ENCODE results near the gene VENTX. TPM values are rescaled to one million over a fixed set of nuclear protein-coding genes. Genes with fewer than 3 reads are reported as not detected.

VENTX gene
- total RNA-seq, 1 experiment from 2014 or later = 28.0 TPM

DNA sequence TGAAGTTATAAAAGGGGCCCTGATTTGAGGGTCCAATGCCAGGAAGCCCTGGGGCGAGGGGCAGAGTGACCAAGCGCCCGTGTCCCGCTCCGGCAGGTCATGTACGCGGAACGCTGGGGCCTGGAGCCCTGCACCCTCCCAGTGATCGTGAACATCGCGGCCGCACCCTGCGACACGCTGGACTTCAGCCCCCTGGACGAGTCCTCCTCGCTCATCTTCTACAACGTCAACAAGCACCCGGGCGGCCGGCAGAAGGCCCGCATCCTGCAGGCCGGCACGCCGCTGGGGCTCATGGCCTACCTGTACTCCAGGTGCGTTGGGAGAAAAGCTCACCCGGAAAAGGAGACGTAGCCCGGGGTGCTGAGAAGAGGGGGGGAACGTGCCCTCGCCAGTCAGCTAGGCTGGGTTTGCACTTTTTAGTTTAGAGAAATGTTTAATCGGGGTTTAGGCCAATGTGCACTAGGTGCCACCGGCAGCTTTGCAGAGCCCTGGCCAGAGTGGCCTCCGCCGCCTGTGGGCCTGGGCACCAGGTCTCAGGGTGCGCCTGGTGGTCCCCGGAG is 30.5 kb upstream of the VENTX start (continued):
- TF ChIP-seq, protein P1, sequence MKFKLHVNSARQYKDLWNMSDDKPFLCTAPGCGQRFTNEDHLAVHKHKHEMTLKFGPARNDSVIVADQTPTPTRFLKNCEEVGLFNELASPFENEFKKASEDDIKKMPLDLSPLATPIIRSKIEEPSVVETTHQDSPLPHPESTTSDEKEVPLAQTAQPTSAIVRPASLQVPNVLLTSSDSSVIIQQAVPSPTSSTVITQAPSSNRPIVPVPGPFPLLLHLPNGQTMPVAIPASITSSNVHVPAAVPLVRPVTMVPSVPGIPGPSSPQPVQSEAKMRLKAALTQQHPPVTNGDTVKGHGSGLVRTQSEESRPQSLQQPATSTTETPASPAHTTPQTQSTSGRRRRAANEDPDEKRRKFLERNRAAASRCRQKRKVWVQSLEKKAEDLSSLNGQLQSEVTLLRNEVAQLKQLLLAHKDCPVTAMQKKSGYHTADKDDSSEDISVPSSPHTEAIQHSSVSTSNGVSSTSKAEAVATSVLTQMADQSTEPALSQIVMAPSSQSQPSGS (CRISPR knock-in tag; IDR thresholded peaks at IDR 0.05; ENCODE audit: borderline replicate concordance, low read depth) = no peak
- no peak for TF ChIP-seq EMX1 (CRISPR knock-in tag; IDR thresholded peaks at IDR 0.05)
- TF ChIP-seq CREM (CRISPR knock-in tag; IDR thresholded peaks at IDR 0.05) = no peak
- TF ChIP-seq MYBL2 (CRISPR knock-in tag; IDR thresholded peaks at IDR 0.05) = no peak
- no peak for TF ChIP-seq ZBTB21 (CRISPR knock-in tag; IDR thresholded peaks at IDR 0.05; ENCODE audit: borderline replicate concordance)
- no peak for TF ChIP-seq TCF7 (CRISPR knock-in tag; IDR thresholded peaks at IDR 0.05; ENCODE audit: low read depth)

DNA sequence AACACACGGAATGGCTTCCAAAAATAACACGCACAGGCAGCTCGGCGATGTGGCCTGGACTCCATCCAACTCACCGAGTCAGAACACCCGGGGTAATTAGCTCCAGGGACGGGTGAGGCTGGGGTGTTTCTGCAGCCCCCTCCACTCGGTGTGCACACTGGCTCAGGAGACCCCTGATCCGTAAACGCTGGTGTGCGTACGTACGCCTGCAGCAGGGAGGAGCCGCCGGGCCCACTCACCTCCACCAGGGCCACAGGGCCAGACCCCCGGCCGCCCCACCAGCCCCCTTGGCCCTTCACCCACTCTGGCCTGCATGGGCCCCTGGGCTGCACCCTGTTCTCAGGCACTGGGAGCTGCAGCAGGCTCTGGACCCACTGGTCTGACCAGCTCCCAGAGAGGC is 30.0 kb upstream of the VENTX start:
- ChIA-PET CTCF (interaction anchor here (2.0 kb wide), 1 partner anchor 11 kb away, joined by 7 read pairs; no protein-coding TSS in a partner anchor), POLR2A (no interaction called here)
- DNase-seq (ENCODE audit: low spot score) = no peak
- H3K27ac Mint-ChIP-seq = no peak overlapping the region
- H3K4me3 Mint-ChIP-seq = no peak overlapping the region
- H3K4me1 Mint-ChIP-seq = no peaks in the 10 kb centered on the region
- TF ChIP-seq, protein P2, sequence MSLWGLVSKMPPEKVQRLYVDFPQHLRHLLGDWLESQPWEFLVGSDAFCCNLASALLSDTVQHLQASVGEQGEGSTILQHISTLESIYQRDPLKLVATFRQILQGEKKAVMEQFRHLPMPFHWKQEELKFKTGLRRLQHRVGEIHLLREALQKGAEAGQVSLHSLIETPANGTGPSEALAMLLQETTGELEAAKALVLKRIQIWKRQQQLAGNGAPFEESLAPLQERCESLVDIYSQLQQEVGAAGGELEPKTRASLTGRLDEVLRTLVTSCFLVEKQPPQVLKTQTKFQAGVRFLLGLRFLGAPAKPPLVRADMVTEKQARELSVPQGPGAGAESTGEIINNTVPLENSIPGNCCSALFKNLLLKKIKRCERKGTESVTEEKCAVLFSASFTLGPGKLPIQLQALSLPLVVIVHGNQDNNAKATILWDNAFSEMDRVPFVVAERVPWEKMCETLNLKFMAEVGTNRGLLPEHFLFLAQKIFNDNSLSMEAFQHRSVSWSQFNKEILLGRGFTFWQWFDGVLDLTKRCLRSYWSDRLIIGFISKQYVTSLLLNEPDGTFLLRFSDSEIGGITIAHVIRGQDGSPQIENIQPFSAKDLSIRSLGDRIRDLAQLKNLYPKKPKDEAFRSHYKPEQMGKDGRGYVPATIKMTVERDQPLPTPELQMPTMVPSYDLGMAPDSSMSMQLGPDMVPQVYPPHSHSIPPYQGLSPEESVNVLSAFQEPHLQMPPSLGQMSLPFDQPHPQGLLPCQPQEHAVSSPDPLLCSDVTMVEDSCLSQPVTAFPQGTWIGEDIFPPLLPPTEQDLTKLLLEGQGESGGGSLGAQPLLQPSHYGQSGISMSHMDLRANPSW (CRISPR knock-in tag; conservative IDR thresholded peaks at IDR 0.05; ENCODE audit: low read depth) = no peak
- TF ChIP-seq, protein P3, sequence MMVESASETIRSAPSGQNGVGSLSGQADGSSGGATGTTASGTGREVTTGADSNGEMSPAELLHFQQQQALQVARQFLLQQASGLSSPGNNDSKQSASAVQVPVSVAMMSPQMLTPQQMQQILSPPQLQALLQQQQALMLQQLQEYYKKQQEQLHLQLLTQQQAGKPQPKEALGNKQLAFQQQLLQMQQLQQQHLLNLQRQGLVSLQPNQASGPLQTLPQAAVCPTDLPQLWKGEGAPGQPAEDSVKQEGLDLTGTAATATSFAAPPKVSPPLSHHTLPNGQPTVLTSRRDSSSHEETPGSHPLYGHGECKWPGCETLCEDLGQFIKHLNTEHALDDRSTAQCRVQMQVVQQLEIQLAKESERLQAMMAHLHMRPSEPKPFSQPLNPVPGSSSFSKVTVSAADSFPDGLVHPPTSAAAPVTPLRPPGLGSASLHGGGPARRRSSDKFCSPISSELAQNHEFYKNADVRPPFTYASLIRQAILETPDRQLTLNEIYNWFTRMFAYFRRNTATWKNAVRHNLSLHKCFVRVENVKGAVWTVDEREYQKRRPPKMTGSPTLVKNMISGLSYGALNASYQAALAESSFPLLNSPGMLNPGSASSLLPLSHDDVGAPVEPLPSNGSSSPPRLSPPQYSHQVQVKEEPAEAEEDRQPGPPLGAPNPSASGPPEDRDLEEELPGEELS (CRISPR knock-in tag; IDR thresholded peaks at IDR 0.05) = no peak
- TF ChIP-seq, protein P4, sequence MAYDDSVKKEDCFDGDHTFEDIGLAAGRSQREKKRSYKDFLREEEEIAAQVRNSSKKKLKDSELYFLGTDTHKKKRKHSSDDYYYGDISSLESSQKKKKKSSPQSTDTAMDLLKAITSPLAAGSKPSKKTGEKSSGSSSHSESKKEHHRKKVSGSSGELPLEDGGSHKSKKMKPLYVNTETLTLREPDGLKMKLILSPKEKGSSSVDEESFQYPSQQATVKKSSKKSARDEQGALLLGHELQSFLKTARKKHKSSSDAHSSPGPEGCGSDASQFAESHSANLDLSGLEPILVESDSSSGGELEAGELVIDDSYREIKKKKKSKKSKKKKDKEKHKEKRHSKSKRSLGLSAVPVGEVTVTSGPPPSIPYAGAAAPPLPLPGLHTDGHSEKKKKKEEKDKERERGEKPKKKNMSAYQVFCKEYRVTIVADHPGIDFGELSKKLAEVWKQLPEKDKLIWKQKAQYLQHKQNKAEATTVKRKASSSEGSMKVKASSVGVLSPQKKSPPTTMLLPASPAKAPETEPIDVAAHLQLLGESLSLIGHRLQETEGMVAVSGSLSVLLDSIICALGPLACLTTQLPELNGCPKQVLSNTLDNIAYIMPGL (CRISPR knock-in tag; IDR thresholded peaks at IDR 0.05) = no peak
- TF ChIP-seq E2F5 (CRISPR knock-in tag; IDR thresholded peaks at IDR 0.05) (no peak), GRHL2 (CRISPR knock-in tag; IDR thresholded peaks at IDR 0.05; ENCODE audit: insufficient replicate concordance, severe bottlenecking) (no peak), ATF6 (CRISPR knock-in tag; IDR thresholded peaks at IDR 0.05) (no peak)
- TF ChIP-seq, protein P5, sequence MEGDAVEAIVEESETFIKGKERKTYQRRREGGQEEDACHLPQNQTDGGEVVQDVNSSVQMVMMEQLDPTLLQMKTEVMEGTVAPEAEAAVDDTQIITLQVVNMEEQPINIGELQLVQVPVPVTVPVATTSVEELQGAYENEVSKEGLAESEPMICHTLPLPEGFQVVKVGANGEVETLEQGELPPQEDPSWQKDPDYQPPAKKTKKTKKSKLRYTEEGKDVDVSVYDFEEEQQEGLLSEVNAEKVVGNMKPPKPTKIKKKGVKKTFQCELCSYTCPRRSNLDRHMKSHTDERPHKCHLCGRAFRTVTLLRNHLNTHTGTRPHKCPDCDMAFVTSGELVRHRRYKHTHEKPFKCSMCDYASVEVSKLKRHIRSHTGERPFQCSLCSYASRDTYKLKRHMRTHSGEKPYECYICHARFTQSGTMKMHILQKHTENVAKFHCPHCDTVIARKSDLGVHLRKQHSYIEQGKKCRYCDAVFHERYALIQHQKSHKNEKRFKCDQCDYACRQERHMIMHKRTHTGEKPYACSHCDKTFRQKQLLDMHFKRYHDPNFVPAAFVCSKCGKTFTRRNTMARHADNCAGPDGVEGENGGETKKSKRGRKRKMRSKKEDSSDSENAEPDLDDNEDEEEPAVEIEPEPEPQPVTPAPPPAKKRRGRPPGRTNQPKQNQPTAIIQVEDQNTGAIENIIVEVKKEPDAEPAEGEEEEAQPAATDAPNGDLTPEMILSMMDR (IDR thresholded peaks at IDR 0.05) = no peak
- TF ChIP-seq, protein P6, sequence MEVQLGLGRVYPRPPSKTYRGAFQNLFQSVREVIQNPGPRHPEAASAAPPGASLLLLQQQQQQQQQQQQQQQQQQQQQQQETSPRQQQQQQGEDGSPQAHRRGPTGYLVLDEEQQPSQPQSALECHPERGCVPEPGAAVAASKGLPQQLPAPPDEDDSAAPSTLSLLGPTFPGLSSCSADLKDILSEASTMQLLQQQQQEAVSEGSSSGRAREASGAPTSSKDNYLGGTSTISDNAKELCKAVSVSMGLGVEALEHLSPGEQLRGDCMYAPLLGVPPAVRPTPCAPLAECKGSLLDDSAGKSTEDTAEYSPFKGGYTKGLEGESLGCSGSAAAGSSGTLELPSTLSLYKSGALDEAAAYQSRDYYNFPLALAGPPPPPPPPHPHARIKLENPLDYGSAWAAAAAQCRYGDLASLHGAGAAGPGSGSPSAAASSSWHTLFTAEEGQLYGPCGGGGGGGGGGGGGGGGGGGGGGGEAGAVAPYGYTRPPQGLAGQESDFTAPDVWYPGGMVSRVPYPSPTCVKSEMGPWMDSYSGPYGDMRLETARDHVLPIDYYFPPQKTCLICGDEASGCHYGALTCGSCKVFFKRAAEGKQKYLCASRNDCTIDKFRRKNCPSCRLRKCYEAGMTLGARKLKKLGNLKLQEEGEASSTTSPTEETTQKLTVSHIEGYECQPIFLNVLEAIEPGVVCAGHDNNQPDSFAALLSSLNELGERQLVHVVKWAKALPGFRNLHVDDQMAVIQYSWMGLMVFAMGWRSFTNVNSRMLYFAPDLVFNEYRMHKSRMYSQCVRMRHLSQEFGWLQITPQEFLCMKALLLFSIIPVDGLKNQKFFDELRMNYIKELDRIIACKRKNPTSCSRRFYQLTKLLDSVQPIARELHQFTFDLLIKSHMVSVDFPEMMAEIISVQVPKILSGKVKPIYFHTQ (CRISPR knock-in tag; IDR thresholded peaks at IDR 0.05) = no peak
- ATAC-seq = no peak
- H3K9me3 Mint-ChIP-seq = no peaks in the 10 kb centered on the region
- no peaks in the 10 kb centered on the region for H3K27me3 Mint-ChIP-seq (ENCODE audit: low read depth)
- peaks cover 5% of the 10 kb centered on the region for H3K36me3 Mint-ChIP-seq
